Measurements from ENCODE around the gene AGFG2. TPM values are rescaled to one million over a fixed set of nuclear protein-coding genes. Genes with fewer than 3 reads are reported as not detected.
A peak's percentile ranks its signal among the peaks of the same experiment; 100 is the strongest.

AGFG2 gene
- total and polyA plus RNA-seq, 10 of the 15 experiments (the other 5 are each of a cell fraction or from before 2014, with no cell fraction given), result 0.90 to 71.5 (median 25.4) TPM

- TF ChIP-seq HDGF (IDR thresholded peaks at IDR 0.05) (peak; percentile 98), SPI1 (IDR thresholded peaks at IDR 0.05; ENCODE audit: borderline replicate concordance, insufficient read depth, low read depth, low read length) (no peak), CREB1 (IDR thresholded peaks at IDR 0.05; ENCODE audit: low read depth) (peak; percentile 89), STAT3 (IDR thresholded peaks at IDR 0.05; ENCODE audit: low read depth, low read length) (no peak), NFIC (IDR thresholded peaks at IDR 0.05; ENCODE audit: low read depth, low read length) (no peak), SMARCA5 (IDR thresholded peaks at IDR 0.05) (no peak), MLLT1 (IDR thresholded peaks at IDR 0.05) (0 out of 2 replicates have a peak, but pooled peaks have one; percentile 18), EZH2 (IDR thresholded peaks at IDR 0.05; ENCODE audit: borderline replicate concordance, control insufficient read depth, low read depth, low read length) (no peak), JUND (IDR thresholded peaks at IDR 0.05; ENCODE audit: low read depth, low read length) (no peak; the same call in none of the 2 replicates), ZNF217 (IDR thresholded peaks at IDR 0.05) (no peak), MEF2B (IDR thresholded peaks at IDR 0.05; ENCODE audit: partially characterized antibody, poor library complexity, severe bottlenecking) (peak; percentile 27), CHD1 (IDR thresholded peaks at IDR 0.05; ENCODE audit: low read depth, low read length) (0 out of 2 replicates have a peak, but pooled peaks have one; percentile 19), CEBPB (IDR thresholded peaks at IDR 0.05; ENCODE audit: borderline replicate concordance in 1 of 2, low read depth in 2 of 2, low read length in 2 of 2) (no peak), SIN3A (IDR thresholded peaks at IDR 0.05; ENCODE audit: low read depth, low read length) (no peak), MEF2A (IDR thresholded peaks at IDR 0.05; ENCODE audit: insufficient read depth, low read depth, low read length) (no peak), RAD51 (IDR thresholded peaks at IDR 0.05) (no peak), BACH1 (IDR thresholded peaks at IDR 0.05; ENCODE audit: borderline replicate concordance) (no peak), SUPT20H (IDR thresholded peaks at IDR 0.05; ENCODE audit: borderline replicate concordance, control insufficient read depth, low read depth, low read length) (no peak)
- TF ChIP-seq, protein P1, sequence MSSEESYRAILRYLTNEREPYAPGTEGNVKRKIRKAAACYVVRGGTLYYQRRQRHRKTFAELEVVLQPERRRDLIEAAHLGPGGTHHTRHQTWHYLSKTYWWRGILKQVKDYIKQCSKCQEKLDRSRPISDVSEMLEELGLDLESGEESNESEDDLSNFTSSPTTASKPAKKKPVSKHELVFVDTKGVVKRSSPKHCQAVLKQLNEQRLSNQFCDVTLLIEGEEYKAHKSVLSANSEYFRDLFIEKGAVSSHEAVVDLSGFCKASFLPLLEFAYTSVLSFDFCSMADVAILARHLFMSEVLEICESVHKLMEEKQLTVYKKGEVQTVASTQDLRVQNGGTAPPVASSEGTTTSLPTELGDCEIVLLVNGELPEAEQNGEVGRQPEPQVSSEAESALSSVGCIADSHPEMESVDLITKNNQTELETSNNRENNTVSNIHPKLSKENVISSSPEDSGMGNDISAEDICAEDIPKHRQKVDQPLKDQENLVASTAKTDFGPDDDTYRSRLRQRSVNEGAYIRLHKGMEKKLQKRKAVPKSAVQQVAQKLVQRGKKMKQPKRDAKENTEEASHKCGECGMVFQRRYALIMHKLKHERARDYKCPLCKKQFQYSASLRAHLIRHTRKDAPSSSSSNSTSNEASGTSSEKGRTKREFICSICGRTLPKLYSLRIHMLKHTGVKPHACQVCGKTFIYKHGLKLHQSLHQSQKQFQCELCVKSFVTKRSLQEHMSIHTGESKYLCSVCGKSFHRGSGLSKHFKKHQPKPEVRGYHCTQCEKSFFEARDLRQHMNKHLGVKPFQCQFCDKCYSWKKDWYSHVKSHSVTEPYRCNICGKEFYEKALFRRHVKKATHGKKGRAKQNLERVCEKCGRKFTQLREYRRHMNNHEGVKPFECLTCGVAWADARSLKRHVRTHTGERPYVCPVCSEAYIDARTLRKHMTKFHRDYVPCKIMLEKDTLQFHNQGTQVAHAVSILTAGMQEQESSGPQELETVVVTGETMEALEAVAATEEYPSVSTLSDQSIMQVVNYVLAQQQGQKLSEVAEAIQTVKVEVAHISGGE (CRISPR knock-in tag; IDR thresholded peaks at IDR 0.05), result no peak
- TF ChIP-seq, protein P2, sequence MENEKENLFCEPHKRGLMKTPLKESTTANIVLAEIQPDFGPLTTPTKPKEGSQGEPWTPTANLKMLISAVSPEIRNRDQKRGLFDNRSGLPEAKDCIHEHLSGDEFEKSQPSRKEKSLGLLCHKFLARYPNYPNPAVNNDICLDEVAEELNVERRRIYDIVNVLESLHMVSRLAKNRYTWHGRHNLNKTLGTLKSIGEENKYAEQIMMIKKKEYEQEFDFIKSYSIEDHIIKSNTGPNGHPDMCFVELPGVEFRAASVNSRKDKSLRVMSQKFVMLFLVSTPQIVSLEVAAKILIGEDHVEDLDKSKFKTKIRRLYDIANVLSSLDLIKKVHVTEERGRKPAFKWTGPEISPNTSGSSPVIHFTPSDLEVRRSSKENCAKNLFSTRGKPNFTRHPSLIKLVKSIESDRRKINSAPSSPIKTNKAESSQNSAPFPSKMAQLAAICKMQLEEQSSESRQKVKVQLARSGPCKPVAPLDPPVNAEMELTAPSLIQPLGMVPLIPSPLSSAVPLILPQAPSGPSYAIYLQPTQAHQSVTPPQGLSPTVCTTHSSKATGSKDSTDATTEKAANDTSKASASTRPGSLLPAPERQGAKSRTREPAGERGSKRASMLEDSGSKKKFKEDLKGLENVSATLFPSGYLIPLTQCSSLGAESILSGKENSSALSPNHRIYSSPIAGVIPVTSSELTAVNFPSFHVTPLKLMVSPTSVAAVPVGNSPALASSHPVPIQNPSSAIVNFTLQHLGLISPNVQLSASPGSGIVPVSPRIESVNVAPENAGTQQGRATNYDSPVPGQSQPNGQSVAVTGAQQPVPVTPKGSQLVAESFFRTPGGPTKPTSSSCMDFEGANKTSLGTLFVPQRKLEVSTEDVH (IDR thresholded peaks at IDR 0.05; ENCODE audit: low read depth, partially characterized antibody), result no peak
- TF ChIP-seq, protein P3, sequence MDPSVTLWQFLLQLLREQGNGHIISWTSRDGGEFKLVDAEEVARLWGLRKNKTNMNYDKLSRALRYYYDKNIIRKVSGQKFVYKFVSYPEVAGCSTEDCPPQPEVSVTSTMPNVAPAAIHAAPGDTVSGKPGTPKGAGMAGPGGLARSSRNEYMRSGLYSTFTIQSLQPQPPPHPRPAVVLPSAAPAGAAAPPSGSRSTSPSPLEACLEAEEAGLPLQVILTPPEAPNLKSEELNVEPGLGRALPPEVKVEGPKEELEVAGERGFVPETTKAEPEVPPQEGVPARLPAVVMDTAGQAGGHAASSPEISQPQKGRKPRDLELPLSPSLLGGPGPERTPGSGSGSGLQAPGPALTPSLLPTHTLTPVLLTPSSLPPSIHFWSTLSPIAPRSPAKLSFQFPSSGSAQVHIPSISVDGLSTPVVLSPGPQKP (IDR thresholded peaks at IDR 0.05; ENCODE audit: low read depth, low read length), result no peak
Measured at GRCh38 chr7:100586266-100587025, 47.4 kb downstream of the AGFG2 start, which contains the start of gene FBXO24 (continued).

All from GM12878 (cell line).